NB4 (cell line): ENCODE measurements around the gene KCNQ1.

Source experiments
- POLR2A ChIP-seq: IDR thresholded peaks from 2 replicates; pipeline ENCODE4 v1.6.1; 2011; ENCODE audit warnings: mild to moderate bottlenecking; ENCODE audit not compliant: insufficient read length; ENCODE audit errors: extremely low read depth
- TF ChIP-seq, protein P1 (sequence below): IDR thresholded peaks from one replicate; pipeline ENCODE4 v1.5.1; 2012; ENCODE audit warnings: low read depth, low read length

DNA sequence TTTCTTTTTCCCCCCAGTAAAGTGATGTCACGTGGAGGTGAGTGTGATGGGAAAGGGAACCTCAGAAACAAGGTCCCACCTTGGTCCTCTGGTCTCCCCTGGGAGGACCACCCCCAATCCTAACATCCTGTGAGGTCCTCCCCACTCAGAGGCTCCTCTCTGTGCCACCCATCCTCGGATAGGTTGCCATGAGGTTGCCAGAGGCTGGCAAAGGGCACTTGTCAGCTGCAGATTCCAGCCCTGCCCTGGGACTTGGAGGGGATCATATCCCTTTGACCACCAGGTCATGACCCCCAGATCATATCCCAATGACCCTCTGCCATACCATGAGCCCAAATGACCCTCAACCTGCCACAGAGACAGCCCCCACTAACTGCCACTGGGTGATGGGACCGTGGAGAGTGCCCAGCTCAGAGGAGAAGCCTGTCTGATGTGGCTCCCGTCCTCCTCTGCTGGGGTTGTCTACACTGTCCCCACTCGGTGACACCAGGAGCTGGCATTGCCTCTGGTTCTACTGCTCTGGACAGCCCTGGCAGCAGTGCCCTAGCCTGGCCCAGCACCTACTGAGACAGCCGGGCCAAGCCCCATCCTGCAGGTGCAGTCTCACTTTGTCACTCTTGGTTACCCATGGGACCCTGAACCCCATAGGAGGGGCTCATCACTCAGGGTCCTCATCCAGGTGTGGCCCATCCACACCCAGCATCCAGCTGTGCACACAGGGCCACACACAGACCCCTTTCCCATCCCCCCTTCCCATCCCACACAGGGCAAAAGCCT is 345.2 kb downstream of the KCNQ1 start:
- TF ChIP-seq, protein P1, sequence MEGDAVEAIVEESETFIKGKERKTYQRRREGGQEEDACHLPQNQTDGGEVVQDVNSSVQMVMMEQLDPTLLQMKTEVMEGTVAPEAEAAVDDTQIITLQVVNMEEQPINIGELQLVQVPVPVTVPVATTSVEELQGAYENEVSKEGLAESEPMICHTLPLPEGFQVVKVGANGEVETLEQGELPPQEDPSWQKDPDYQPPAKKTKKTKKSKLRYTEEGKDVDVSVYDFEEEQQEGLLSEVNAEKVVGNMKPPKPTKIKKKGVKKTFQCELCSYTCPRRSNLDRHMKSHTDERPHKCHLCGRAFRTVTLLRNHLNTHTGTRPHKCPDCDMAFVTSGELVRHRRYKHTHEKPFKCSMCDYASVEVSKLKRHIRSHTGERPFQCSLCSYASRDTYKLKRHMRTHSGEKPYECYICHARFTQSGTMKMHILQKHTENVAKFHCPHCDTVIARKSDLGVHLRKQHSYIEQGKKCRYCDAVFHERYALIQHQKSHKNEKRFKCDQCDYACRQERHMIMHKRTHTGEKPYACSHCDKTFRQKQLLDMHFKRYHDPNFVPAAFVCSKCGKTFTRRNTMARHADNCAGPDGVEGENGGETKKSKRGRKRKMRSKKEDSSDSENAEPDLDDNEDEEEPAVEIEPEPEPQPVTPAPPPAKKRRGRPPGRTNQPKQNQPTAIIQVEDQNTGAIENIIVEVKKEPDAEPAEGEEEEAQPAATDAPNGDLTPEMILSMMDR: no peak
- no peak for TF ChIP-seq POLR2A
